ENCODE measurements around the gene TSSK3. TPM values are rescaled to one million over a fixed set of nuclear protein-coding genes. Genes with fewer than 3 reads are reported as not detected.
"Not testable (repeated sequence)": the region's sequence is repeated elsewhere in the genome, so short reads cannot be mapped to it uniquely, and the experiment has no call there.

TSSK3 gene
- total and polyA plus RNA-seq, 2 of the 8 experiments (the other 6 are each of a cell fraction or from before 2014, with no cell fraction given) = 1.2 TPM

DNA sequence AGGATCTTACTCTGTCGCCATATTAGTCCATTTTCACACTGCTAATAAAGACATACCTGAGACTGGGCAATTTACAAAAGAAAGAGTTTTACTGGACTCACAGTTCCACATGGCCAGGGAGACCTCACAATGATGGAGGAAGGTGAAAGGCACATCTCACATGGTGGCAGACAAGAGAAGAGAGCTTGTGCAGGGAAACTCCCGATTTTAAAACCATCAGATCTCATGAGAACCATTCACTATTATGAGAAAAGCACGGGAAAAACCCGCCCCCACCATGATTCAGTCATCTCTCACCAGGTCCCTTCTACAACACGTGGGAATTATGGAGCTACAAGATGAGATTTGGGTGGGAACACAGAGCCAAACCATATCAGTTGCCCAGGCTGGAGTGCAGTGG is 34.2 kb downstream of the TSSK3 start:
- H3K9me3 ChIP-seq (ENCODE audit: insufficient read depth in 2 of 2, low read depth in 1 of 2, low read length in 1 of 2); H3K23me2 ChIP-seq (ENCODE audit: low read depth, low read length); H2AK5ac ChIP-seq (ENCODE audit: low read depth, low read length); H3K79me1 ChIP-seq (ENCODE audit: low read depth, low read length); H3K4me3 ChIP-seq (ENCODE audit: extremely low read depth in 1 of 4, insufficient read depth in 2 of 4, low read depth in 3 of 4, low read length in 4 of 4); H3K4ac ChIP-seq (replicated peaks; ENCODE audit: insufficient read length, low read depth, low read length); H4K20me1 ChIP-seq (replicated peaks in 1 of 2; ENCODE audit: control insufficient read depth in 1 of 2, insufficient read depth in 2 of 2, low read length in 2 of 2); H3K36me3 ChIP-seq (ENCODE audit: control insufficient read depth in 2 of 4, insufficient read depth in 4 of 4, low read length in 3 of 4); H2BK20ac ChIP-seq (ENCODE audit: low read length); DNase-seq (ENCODE audit: low read depth in 1 of 2, low spot score in 2 of 2); H3K27ac ChIP-seq (ENCODE audit: low read depth, low read length); H2BK15ac ChIP-seq (ENCODE audit: low read length); H2AFZ ChIP-seq (ENCODE audit: low read length); H2BK5ac ChIP-seq (ENCODE audit: low read depth, low read length); H2BK120ac ChIP-seq (replicated peaks; ENCODE audit: low read depth, low read length); H4K91ac ChIP-seq (replicated peaks; ENCODE audit: insufficient read length, low read length); H3K23ac ChIP-seq (ENCODE audit: insufficient read length); H4K8ac ChIP-seq (ENCODE audit: extremely low read depth, insufficient read depth, low read length); H3K14ac ChIP-seq (ENCODE audit: insufficient read length); H3K56ac ChIP-seq (replicated peaks; ENCODE audit: insufficient read length, low read depth, low read length); H2BK12ac ChIP-seq (ENCODE audit: low read depth, low read length); H3K18ac ChIP-seq (ENCODE audit: extremely low read depth, low read length); H3K27me3 ChIP-seq (replicated peaks in 1 of 4; ENCODE audit: control insufficient read depth in 3 of 4, extremely low read depth in 1 of 4, insufficient read depth in 3 of 4, low read length in 3 of 4); H3K9ac ChIP-seq (replicated peaks in 1 of 4; ENCODE audit: extremely low read depth in 1 of 4, low read depth in 3 of 4, low read length in 3 of 4); H3K4me2 ChIP-seq (ENCODE audit: insufficient read depth in 1 of 2, low read depth in 2 of 2, low read length in 2 of 2); H4K5ac ChIP-seq (ENCODE audit: insufficient read length, low read depth, low read length); FAIRE-seq; H3K4me1 ChIP-seq (replicated peaks in 1 of 4; ENCODE audit: control insufficient read depth in 3 of 4, insufficient read depth in 4 of 4, low read length in 3 of 4): not testable (repeated sequence)
- ChIA-PET CTCF (ENCODE audit: partially characterized antibody) (interaction anchor here (0.9 to 1.9 kb wide), 3 partner anchors 17 to 316 kb away, joined by 4 to 5 read pairs (median 4); no protein-coding TSS in a partner anchor), POLR2A (ENCODE audit: partially characterized antibody) (interaction anchor here (0.8 to 3.8 kb wide), 5 partner anchors 8 to 224 kb away, joined by 3 to 12 read pairs (median 4); partner anchors contain the start of genes MARCKSL1 and ZBTB8B)
- WGBS, 2 experiments (ENCODE audit: extremely low coverage in 1 of 2, insufficient coverage in 1 of 2, insufficient read length in 1 of 2, insufficient replicate concordance in 2 of 2, low coverage in 1 of 2, low lambda C conversion rate in 2 of 2, missing lambda C conversion rate in 1 of 2) = 89% methylated on average over 5 of the region's 5 CpGs; no CpG with 5 or more reads in 1 of the 2 experiments
- peaks cover 4 to 20% of the 10 kb centered on the region in 2 experiments; a peak in 3 of 4 replicates for H3K79me2 ChIP-seq (ENCODE audit: control insufficient read depth in 1 of 2, insufficient read depth in 2 of 2, low read length in 2 of 2)

Data from H1 (cell line).